Body of pancreas (tissue), 4 donors: ENCODE measurements around the gene THBD. TPM values are rescaled to one million over a fixed set of nuclear protein-coding genes. Genes with fewer than 3 reads are reported as not detected.

Experiments used
- ATAC-seq: fragments of 150-250 bp; one replicate; pipeline ENCODE4 v1.9.1; 2016
- DNase-seq, 4 donors: peaks; one replicate each; pipeline ENCODE4 v3.0.0-alpha.2; 2019
- H3K27ac ChIP-seq, 4 donors: fragments of 200-600 bp; sonication (generic); 1 replicate in 3 of 4; 2 replicates in 1 of 4; pipeline versions ENCODE4 v1.5.1 to v1.6.1; 2016 to 2019; ENCODE audit warnings: mild to moderate bottlenecking in 1 of 4, mixed read lengths in 1 of 4, moderate library complexity in 1 of 4
- H3K27me3 ChIP-seq, 2 donors: fragments of 200-600 bp; sonication (generic); one replicate each; pipeline ENCODE4 v1.6.0; 2016; ENCODE audit warnings: mild to moderate bottlenecking in 1 of 2
- H3K36me3 ChIP-seq, 2 donors: fragments of 200-600 bp; sonication (generic); replicated peaks in 1 of 2; 2 replicates each; pipeline ENCODE4 v1.5.1; 2016; ENCODE audit warnings: low read depth in 2 of 2; ENCODE audit not compliant: insufficient read depth in 1 of 2
- H3K4me1 ChIP-seq: fragments of 200-600 bp; sonication (generic); one replicate; pipeline ENCODE4 v1.6.0; 2016
- H3K4me3 ChIP-seq, 2 donors: fragments of 200-600 bp; sonication (generic); 1 replicate in 1 of 2; 2 replicates in 1 of 2; pipeline ENCODE4 v1.5.1; 2016 to 2019
- H3K9me3 ChIP-seq, 3 donors: fragments of 200-600 bp; sonication (generic); 1 replicate in 2 of 3; 2 replicates in 1 of 3; pipeline ENCODE4 v1.5.1; 2016
- POLR2A ChIP-seq, 3 donors: fragments of 450-650 bp; IDR thresholded peaks; one replicate each; pipeline ENCODE4 v1.6.1; 2016; ENCODE audit warnings: antibody characterized with exemption in 3 of 3, mild to moderate bottlenecking in 2 of 3
- WGBS, 2 donors: methylation state at CpG; one replicate each; pipeline ENCODE4 v1.1.5; 2017; 5-methylcytosine and 5-hydroxymethylcytosine counted together
- intact Hi-C: fragments of 100-400 bp; cut with DNase I; formaldehyde crosslinking; loops from one replicate; pipeline ENCODE4 v1.15.1; 2023
- total RNA-seq, 2 donors: library from RNA; depleted of rRNA; stranded (reverse); fragments of >200 nt; gene quantifications; one replicate each; pipeline ENCODE4 v1.1.0, GENCODE V29; 2016
- TF ChIP-seq, protein P1 (sequence below), 7 experiments: fragments of 450-650 bp in 4 of 7; fragments of 200-600 bp in 3 of 7; sonication (generic) in 3 of 7; IDR thresholded peaks; one replicate each; pipeline ENCODE4 v1.5.1; 2016 to 2019; ENCODE audit warnings: antibody characterized with exemption in 7 of 7

THBD gene
- total RNA-seq, 2 donors from 2014 or later, result 14.3 to 44.2 TPM

GRCh38 chr20:23010096-23010495 is 39.4 kb downstream of the THBD start:
- no peak for ATAC-seq
- no peaks in the 10 kb centered on the region for H3K4me1 ChIP-seq
- no peak for DNase-seq
- H3K36me3 ChIP-seq, result no peaks in the 10 kb centered on the region
- intact Hi-C loops, result no loop called here
- no peak overlapping the region for H3K27ac ChIP-seq
- no peaks in the 10 kb centered on the region for H3K9me3 ChIP-seq
- TF ChIP-seq, protein P1, sequence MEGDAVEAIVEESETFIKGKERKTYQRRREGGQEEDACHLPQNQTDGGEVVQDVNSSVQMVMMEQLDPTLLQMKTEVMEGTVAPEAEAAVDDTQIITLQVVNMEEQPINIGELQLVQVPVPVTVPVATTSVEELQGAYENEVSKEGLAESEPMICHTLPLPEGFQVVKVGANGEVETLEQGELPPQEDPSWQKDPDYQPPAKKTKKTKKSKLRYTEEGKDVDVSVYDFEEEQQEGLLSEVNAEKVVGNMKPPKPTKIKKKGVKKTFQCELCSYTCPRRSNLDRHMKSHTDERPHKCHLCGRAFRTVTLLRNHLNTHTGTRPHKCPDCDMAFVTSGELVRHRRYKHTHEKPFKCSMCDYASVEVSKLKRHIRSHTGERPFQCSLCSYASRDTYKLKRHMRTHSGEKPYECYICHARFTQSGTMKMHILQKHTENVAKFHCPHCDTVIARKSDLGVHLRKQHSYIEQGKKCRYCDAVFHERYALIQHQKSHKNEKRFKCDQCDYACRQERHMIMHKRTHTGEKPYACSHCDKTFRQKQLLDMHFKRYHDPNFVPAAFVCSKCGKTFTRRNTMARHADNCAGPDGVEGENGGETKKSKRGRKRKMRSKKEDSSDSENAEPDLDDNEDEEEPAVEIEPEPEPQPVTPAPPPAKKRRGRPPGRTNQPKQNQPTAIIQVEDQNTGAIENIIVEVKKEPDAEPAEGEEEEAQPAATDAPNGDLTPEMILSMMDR (IDR thresholded peaks at IDR 0.05), result no peak
- TF ChIP-seq POLR2A (IDR thresholded peaks at IDR 0.05), result no peak
- H3K4me3 ChIP-seq, result no peak overlapping the region
- no peaks in the 10 kb centered on the region for H3K27me3 ChIP-seq
- WGBS, 2 donors, result 55 to 56% methylated on average over 5 of the region's 5 CpGs

DNA sequence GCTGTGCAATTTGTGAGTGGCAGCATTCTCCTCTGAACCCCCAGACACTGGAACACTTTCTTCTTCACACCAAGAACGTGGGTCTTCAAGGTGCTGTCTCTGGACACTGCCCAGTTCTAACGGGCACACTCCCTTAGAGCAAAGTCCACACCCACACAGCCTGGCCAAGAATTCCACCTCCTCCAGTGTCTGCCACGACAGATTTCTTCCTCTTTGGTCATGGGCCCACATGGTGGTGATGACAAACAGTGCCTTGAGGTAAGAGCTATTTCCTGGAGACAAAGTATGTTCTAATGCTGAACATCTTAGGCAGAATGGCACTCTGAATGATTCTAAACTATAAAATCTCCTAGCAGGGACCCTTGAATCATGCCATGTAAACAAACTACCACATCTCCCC is 39.8 kb downstream of the THBD start:
- intact Hi-C loops, result no loop called here
- 3 to 10% methylated on average over 3 of the region's 3 CpGs for WGBS, 2 donors
- H3K36me3 ChIP-seq, result no peaks in the 10 kb centered on the region
- H3K27ac ChIP-seq, result no peak overlapping the region
- DNase-seq (no peak), ATAC-seq (no peak)
- no peaks in the 10 kb centered on the region for H3K9me3 ChIP-seq
- H3K4me1 ChIP-seq, result no peaks in the 10 kb centered on the region
- TF ChIP-seq, protein P1 (IDR thresholded peaks at IDR 0.05), result no peak
- no peak for TF ChIP-seq POLR2A (IDR thresholded peaks at IDR 0.05)
- no peaks in the 10 kb centered on the region for H3K27me3 ChIP-seq
- no peak overlapping the region for H3K4me3 ChIP-seq

DNA sequence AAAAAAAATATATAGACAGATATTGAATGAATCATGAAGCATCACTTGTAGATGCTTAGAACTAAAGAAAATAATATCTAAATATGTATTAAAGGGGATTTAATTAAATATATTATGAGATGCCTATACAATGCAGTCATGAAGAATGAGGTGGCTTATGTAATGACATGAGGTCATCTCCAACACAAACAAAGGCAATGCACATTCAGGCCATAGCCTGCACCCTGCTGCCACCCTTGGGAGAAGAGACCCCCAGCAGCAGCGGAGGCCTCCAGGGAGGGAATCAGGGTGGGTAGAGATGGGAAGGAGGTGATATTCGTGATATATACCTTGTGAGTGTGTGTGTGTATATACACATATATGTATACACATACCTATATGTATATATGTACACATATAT is 40.8 kb downstream of the THBD start:
- H3K9me3 ChIP-seq, result no peaks in the 10 kb centered on the region
- intact Hi-C loops, result no loop called here
- no peaks in the 10 kb centered on the region for H3K27me3 ChIP-seq
- H3K36me3 ChIP-seq, result no peaks in the 10 kb centered on the region
- no peak overlapping the region for H3K27ac ChIP-seq
- ATAC-seq (no peak), DNase-seq (no peak)
- 71% methylated on average over 2 of the region's 2 CpGs for WGBS, 2 donors
- H3K4me3 ChIP-seq, result no peak overlapping the region
- TF ChIP-seq, protein P1 (IDR thresholded peaks at IDR 0.05), result no peak
- TF ChIP-seq POLR2A (IDR thresholded peaks at IDR 0.05), result no peak
- H3K4me1 ChIP-seq, result no peaks in the 10 kb centered on the region

GRCh38 chr20:23007886-23008655 is 41.4 kb downstream of the THBD start:
- TF ChIP-seq POLR2A (IDR thresholded peaks at IDR 0.05), result no peak
- TF ChIP-seq, protein P1 (IDR thresholded peaks at IDR 0.05), result no peak
- Histone ChIP-seq H3K4me3 (no peak overlapping the region), H3K9me3 (no peaks in the 10 kb centered on the region), H3K4me1 (no peaks in the 10 kb centered on the region), H3K27me3 (no peaks in the 10 kb centered on the region), H3K27ac (no peak overlapping the region), H3K36me3 (no peaks in the 10 kb centered on the region)
- intact Hi-C loops, result no loop called here
- 75 to 77% methylated on average over 9 of the region's 9 CpGs for WGBS, 2 donors
- no peak for DNase-seq
- ATAC-seq, result no peak

GRCh38 chr20:23007462-23007861 is 42.0 kb downstream of the THBD start:
- intact Hi-C loops, result no loop called here
- Histone ChIP-seq H3K36me3 (no peaks in the 10 kb centered on the region), H3K4me3 (no peak overlapping the region), H3K27ac (no peak overlapping the region), H3K4me1 (no peaks in the 10 kb centered on the region), H3K27me3 (no peaks in the 10 kb centered on the region), H3K9me3 (no peaks in the 10 kb centered on the region)
- WGBS, 2 donors, result 60 to 71% methylated on average over 3 of the region's 3 CpGs
- no peak for TF ChIP-seq POLR2A (IDR thresholded peaks at IDR 0.05)
- TF ChIP-seq, protein P1 (IDR thresholded peaks at IDR 0.05), result no peak
- ATAC-seq (no peak), DNase-seq (no peak)
